ENCODE measurements around the gene CYP19A1. TPM values are rescaled to one million over a fixed set of nuclear protein-coding genes. Genes with fewer than 3 reads are reported as not detected.

Gene CYP19A1
- total RNA-seq, 2 experiments from 2014 or later: not detected

DNA sequence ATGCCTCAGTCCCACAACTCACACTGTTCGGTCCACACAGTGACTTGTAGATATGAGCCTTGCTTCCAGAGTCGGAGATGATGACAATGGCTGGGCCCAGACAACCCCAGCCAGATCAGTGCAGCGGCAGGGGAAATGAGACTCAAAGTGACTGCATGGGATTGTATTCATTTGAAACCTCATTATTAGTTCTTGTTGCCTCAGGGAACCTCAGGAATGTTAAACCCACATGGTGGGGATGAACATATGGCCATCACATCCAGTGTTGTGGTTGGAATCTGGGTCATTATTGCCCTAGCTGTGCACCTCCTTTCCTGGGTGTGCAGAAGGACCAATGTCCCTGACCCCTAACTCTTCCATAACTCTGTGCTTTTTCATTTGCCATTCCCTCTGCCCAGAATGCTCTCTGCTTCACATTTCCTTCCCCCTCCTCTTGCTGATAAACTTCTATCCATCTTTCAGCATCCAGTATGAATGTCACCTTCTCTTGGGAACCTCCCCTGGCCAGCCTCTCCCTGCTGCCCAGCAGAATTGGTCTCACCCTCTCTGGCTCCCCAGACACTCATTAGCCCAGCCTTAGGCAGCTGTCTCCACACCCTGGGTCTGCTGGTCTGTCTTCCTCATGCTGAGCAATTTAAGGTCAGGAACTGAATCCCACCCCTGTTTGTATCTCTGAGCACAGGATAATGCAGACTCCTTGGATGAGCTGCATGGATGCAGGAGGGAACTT is 176.7 kb downstream of the CYP19A1 start:
- CTCF ChIA-PET: interaction anchor here (1.0 to 5.8 kb wide), 14 partner anchors 10 to 342 kb away, joined by 3 to 118 read pairs (median 6); no protein-coding TSS in a partner anchor
- POLR2A ChIA-PET: no interaction called here
- intact Hi-C loops (cut with micrococcal nuclease): loop anchor here (5.0 kb wide), 1 partner anchor 221 kb away; no protein-coding TSS in a partner anchor

DNA sequence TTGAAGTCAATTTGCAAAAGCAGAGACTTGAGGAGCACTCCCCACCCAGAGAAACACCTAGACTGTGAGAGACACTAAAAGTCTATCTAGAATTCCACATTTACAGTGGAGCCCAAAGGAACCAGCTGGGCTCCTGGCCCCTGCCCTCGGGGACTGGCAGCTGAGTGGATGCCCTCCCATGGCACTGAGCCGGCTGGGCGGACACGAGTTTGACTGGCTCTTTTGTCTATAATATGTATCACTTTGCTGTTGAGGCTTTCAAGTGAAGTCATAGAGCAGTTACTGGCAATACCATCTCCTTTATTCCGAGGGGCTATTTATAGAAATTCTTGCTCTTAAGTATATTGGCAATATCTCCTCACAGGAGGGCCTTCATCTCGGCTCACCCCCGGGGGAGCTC is 177.9 kb downstream of the CYP19A1 start:
- CTCF ChIA-PET: interaction anchor here (1.4 to 5.8 kb wide), 2 partner anchors 34 to 121 kb away, joined by 3 to 118 read pairs; no protein-coding TSS in a partner anchor
- intact Hi-C loops (cut with micrococcal nuclease): loop anchor here (5.0 kb wide), 1 partner anchor 222 kb away; no protein-coding TSS in a partner anchor
- Mint-ChIP-seq H3K36me3 (ENCODE audit: low read depth) (no peaks in the 10 kb centered on the region), H3K27me3 (peaks cover 12% of the 10 kb centered on the region), H3K4me3 (no peak overlapping the region), H3K27ac (no peak overlapping the region), H3K9me3 (no peaks in the 10 kb centered on the region), H3K4me1 (ENCODE audit: low read depth) (peaks cover 2% of the 10 kb centered on the region)
- no peak for ATAC-seq
- POLR2A ChIA-PET: no interaction called here
- no peak for DNase-seq
- TF ChIP-seq, protein P1, sequence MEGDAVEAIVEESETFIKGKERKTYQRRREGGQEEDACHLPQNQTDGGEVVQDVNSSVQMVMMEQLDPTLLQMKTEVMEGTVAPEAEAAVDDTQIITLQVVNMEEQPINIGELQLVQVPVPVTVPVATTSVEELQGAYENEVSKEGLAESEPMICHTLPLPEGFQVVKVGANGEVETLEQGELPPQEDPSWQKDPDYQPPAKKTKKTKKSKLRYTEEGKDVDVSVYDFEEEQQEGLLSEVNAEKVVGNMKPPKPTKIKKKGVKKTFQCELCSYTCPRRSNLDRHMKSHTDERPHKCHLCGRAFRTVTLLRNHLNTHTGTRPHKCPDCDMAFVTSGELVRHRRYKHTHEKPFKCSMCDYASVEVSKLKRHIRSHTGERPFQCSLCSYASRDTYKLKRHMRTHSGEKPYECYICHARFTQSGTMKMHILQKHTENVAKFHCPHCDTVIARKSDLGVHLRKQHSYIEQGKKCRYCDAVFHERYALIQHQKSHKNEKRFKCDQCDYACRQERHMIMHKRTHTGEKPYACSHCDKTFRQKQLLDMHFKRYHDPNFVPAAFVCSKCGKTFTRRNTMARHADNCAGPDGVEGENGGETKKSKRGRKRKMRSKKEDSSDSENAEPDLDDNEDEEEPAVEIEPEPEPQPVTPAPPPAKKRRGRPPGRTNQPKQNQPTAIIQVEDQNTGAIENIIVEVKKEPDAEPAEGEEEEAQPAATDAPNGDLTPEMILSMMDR (IDR thresholded peaks at IDR 0.05): no peak

More for the DNA sequence above, 176.7 kb downstream of the CYP19A1 start:
- no peak overlapping the region for H3K27ac Mint-ChIP-seq
- peaks cover 14% of the 10 kb centered on the region for H3K27me3 Mint-ChIP-seq
- TF ChIP-seq, protein P1 (IDR thresholded peaks at IDR 0.05): no peak
- ATAC-seq (no peak), DNase-seq (no peak)
- H3K4me1 Mint-ChIP-seq (ENCODE audit: low read depth): peaks cover 2% of the 10 kb centered on the region
- no peaks in the 10 kb centered on the region for H3K36me3 Mint-ChIP-seq (ENCODE audit: low read depth)
- H3K9me3 Mint-ChIP-seq: no peaks in the 10 kb centered on the region
- no peak overlapping the region for H3K4me3 Mint-ChIP-seq

Small RNA genes lying within 50 kb of the gene (microRNA-seq; reads per million reads assigned to microRNA genes)
- not detected for gene MIR4713 (ENCODE audit: borderline microRNAs expressed, borderline replicate concordance)
- not detected for gene MIR7973-1 (ENCODE audit: borderline microRNAs expressed, borderline replicate concordance)
- gene MIR7973-2 (ENCODE audit: borderline microRNAs expressed, borderline replicate concordance): not detected

Other genes with a start within 250 kb of the CYP19A1 start
- gene TNFAIP8L3, start 243.7 kb downstream of the CYP19A1 start, total RNA-seq: under 1 TPM in 1 of 2 experiments, not detected in 1; 0.14 TPM
- gene GLDN, start 3.1 kb upstream of the CYP19A1 start, total RNA-seq: not detected

Measured in activated CD8-positive, alpha-beta T cell treated with anti-CD3 and anti-CD28 coated beads for 36 hours (primary cell).